Fibroblast of skin of right quadriceps (primary cell): ENCODE data around the gene LDHA.
"Not testable (repeated sequence)": the region's sequence is repeated elsewhere in the genome, so short reads cannot be mapped to it uniquely, and the experiment has no call there.

ENCODE experiments used
- DNase-seq: peaks from one replicate; pipeline ENCODE4 v3.0.0-alpha.2; 2013

Gene LDHA

GRCh38 chr11:18394928-18395734, 768 bp downstream of the LDHA start:
- DNase-seq: no peak

- peak; percentile 99 for DNase-seq
Measured at GRCh38 chr11:18395735-18396504, 1.6 kb downstream of the LDHA start.

- no peak for DNase-seq
Measured at GRCh38 chr11:18397921-18398320, 3.6 kb downstream of the LDHA start.

DNA sequence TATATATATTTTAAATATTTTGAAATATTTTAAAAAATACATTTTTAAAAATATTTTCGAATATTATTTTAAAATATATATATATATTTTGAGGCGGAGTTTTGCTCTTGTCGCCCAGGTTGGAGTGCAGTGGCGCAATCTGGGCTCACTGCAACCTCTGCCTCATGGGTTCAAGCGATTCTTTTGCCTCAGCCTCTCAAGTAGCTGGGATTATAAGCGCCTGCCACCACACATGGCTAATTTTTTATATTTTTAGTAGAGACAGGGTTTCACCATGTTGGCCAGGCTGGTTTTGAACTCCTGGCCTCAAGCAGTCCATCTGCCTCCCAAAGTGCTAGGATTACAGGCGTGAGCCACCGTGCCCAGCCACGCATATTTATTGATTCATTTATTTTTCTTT, 6.7 kb downstream of the LDHA start:
- DNase-seq: not testable (repeated sequence)

GRCh38 chr11:18404062-18404461, 9.7 kb downstream of the LDHA start:
- no peak for DNase-seq

DNA sequence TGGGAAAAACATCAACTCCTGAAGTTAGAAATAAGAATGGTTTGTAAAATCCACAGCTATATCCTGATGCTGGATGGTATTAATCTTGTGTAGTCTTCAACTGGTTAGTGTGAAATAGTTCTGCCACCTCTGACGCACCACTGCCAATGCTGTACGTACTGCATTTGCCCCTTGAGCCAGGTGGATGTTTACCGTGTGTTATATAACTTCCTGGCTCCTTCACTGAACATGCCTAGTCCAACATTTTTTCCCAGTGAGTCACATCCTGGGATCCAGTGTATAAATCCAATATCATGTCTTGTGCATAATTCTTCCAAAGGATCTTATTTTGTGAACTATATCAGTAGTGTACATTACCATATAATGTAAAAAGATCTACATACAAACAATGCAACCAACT, 13.0 kb downstream of the LDHA start:
- peak; percentile 37 for DNase-seq

DNA sequence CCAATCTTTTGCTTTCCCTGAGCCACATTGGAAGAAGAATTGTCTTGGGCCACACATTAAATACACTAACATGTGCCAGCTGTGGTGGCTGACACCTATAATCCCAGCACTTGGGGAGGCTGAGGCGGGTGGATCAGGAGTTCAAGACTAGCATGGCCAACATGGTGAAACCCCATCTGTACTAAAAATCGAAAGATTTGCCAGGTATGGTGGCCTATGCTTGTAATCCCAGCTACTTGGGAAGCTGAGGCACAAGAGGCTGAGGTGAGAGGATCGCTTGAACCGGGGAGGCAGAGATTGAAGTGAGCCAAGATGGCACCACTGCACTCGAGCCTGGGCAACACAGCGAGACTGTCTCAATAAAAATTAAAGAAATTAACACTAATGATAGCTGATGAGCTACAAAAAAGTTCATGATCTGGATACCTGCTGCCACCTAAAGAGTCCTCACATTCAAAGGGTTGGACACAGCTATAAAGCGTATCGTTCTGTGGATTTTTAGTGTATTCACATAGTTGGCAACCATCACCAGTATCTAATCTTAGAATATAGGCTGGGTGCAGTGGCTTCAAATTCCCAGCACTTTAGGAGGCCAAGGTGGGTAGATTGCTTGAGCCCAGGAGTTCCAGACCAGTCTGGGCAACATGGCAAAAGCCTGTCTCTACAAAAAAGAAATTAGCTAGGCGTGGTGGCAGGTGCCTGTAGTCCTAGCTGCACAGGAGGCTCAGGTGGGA, 14.4 kb downstream of the LDHA start:
- DNase-seq: peak; percentile 26

DNA sequence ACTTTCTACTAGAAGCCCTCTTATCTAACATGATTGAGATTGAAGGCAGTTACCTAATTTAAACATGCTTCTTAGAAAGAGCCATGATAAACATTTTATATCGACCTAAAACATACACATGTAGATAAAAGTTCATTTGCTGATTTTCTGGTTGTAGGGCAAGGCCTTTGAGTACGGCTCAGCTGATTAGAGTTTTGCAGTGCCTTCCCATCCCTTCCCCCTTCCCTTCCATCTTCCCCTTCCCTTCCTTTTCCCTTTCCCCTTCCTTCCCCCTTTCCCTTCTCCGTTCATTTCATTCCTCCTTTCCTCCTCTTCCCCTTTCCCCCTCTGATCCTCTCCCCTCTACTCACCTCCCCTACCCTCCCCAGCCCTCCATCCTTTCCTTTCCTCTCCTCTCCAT, 22.1 kb downstream of the LDHA start:
- no peak for DNase-seq

GRCh38 chr11:18419040-18419439, 24.7 kb downstream of the LDHA start:
- no peak for DNase-seq

GRCh38 chr11:18420067-18420466, 25.7 kb downstream of the LDHA start:
- DNase-seq: no peak

DNA sequence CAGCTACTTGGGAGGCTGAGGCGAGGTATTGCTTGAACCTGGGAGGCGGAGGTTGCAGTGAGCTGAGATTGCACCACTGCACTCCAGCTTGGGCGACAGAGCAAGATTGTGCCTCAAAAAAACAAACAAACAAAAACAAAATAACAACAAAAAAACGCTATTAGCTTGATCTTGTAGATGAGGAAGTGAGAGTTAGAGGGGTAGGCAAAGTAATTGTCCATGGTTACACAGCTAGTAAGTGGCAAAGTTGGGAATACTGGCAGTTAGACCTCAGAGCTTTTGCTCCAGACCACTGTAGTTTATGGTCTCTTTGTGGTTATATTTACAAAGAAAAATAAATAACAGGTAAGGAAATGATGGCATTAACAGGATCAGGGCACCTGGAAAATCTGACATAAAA, 32.9 kb downstream of the LDHA start:
- no peak for DNase-seq

DNA sequence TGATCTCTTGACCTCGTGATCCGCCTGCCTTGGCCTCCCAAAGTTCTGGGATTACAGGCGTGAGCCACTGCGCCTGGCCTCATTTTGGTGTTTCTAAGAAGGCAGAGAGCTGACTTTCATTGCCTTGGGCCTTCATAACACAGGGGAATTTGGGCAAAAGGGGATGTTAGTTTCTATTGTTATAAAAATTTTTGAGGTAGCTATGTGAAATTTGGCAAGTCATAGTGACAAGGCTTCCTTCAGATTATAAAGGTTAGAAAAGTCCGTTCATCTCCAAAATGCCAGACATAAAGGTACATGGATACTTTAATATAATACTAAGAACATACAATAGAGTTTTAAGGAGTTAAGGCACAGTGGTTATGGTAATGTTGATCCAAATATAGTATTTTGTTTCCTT, 35.0 kb downstream of the LDHA start:
- no peak for DNase-seq

DNA sequence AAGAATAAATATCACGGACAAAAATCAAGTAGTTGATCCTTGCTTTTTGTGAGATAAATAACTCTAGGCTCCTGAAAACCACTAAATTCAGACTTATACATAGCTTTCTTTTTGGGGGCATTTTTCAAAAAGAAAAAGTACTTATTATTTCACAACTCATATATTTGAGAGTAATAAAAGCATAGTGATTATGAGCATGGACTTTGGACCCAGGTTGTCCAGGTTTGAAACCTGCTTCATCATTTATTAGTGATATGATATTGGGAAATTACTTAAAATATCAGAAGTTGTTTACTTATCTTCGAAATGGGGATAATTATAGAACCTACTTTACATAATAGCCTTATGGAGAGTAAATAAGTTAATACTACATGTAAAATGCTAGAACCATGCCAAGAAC, 44.3 kb downstream of the LDHA start:
- DNase-seq: no peak

DNA sequence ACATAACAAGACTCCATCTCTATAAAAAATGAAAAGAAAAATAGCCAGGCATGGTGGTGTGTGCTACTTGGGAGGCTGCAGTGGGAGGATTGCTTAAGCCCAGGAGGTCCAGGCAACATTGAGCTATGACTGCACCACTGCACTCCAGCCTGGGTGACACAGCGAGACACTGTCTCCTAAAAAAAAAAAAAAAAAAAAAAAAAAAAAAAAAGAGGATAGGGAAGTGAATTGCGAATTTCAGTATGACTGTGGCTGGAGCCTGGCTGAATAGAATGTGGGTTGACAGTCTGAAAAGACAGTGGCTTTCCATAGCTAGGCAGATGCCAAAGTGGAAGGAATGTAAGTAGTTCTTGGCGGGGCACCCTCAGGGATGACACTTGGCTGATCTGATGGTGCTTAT, 54.9 kb downstream of the LDHA start:
- no peak for DNase-seq

GRCh38 chr11:18452927-18453326, 58.6 kb downstream of the LDHA start:
- peak; percentile 22 for DNase-seq

DNA sequence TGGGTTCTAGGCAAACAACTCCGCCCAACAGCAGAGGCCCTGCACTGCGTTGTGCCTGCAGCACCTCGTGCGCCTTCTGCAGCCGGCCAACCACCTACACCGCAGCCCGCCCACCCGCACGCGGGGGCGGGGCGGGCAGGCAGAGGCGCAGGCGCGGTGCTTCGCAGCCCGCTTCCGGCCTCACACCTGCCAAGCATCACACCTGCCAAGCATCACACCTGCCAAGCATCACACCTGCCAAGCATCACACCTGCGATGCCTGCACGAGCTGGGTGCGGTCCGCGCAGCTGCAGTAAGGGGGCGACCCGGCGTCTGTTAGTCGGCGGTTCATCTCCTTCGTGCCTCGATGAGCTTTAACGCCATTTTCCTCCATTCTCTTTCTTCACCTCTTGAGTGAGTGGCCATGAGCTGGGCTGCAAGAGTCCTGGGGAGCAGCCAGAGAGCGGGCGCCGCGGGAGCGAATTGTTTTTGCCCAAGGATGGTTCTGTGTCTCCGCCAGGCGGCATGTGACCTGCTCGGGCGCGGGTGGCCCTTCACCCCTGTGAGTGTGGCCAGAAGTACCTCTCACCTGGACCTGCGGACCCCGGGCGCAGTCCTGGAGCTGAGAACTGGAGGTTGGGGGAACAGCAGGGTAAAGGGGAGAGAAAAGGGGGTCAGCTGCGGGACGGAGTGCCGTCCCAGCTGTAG, 61.5 kb downstream of the LDHA start, which contains the start of gene LDHAL6A:
LDHAL6A (plus strand) TSS at position 171 of the 687 bp plus-strand sequence. CDS start 825 bp downstream, outside the sequence.
- DNase-seq: no peak

DNA sequence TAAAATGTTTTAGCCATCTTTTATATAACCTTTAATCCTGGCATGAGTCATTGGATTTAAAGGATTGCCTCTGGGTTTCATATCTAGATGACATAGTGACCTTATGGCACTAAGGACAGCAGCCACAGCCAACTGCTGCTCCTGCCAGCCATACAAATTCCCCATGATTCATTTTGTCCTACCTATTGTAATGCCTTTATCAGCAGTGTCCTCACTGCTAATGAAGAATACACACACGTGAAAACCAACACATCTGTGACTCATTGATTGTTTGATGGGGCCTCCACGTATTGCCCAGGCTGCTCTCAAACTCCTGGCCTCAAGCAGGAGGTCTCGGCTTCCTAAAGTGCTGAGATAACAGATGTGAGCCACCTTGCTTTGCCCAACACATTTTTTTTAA, 63.1 kb downstream of the LDHA start:
- no peak for DNase-seq
